CD4-positive, alpha-beta T cell treated with Interleukin-6 for 4 hours (primary cell): Measurements from ENCODE around the gene PBX2.
"Not testable (repeated sequence)": the region's sequence is repeated elsewhere in the genome, so short reads cannot be mapped to it uniquely, and the experiment has no call there.

ENCODE experiments used
- DNase-seq: peaks from one replicate; pipeline ENCODE4 v3.0.0-alpha.2; 2020; ENCODE audit warnings: mixed read lengths

Gene PBX2

GRCh38 chr6:32190054-32190851, at the start of gene PBX2:
Gene PBX2 (minus strand): TSS chr6:32190202. CDS start chr6:32189915, 287 bp downstream.
- peak; percentile 96 for DNase-seq

DNA sequence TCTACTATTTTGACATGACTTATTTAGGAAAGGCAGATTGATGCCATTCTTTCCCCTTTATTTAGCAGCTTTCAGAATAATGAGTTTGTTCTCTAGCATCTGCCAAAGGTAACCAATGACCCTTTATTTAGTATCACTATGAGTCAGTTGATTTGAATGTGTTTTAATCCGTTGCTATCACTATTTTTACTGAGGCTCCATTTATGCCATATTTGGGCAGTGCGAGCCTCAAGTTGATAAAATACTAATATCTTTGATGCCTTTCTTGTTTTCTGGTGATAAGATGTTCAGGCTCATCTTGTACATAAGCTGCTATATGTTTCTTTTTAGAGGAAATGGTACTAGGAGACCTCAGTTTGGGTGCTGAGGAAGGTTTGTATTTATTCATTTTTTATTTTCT, 49.5 kb upstream of the PBX2 start:
- DNase-seq: no peak

DNA sequence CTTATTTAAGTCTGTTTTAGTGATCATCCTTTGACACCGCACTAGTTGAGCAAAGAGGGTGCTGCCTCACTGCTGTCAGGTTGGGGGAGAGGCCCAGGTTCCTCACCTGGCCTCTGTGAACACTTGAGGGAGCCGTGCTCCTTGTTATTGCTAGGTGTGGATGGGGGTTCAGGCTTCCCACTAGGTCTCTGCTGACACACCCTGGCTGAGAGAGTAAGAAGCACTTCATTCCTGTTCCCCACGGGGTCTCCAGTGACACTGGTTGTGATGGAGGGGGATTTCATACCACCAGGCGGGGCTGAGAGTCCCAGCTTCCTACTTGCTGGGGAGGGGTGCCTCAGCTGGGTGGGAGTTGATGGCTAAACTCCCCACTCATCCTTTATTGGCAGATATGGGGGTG, 44.9 kb upstream of the PBX2 start:
- peak; percentile 12 for DNase-seq

- DNase-seq: no peak
These were observed 36.4 kb upstream of the PBX2 start for GRCh38 chr6:32226434-32226833.

DNA sequence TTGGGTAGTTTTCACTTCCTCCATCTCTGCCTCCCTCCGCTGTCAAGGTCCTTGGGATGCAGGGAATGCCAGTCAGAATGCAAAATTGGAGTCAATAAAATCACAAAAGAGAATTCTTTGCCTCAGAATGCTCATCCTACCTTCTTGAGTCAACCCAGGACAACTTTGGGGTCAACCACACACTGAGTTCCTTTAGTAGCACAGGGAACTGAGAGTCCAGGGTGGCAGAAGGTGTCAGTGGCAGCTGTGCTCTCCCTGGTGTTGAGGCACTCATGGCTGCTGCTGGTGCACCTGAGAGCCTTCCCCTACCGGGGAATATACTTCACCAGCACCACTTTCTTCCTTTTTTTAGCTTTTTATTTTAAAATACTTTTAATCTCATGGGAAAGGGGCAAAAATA, 34.7 kb upstream of the PBX2 start:
- no peak for DNase-seq

DNA sequence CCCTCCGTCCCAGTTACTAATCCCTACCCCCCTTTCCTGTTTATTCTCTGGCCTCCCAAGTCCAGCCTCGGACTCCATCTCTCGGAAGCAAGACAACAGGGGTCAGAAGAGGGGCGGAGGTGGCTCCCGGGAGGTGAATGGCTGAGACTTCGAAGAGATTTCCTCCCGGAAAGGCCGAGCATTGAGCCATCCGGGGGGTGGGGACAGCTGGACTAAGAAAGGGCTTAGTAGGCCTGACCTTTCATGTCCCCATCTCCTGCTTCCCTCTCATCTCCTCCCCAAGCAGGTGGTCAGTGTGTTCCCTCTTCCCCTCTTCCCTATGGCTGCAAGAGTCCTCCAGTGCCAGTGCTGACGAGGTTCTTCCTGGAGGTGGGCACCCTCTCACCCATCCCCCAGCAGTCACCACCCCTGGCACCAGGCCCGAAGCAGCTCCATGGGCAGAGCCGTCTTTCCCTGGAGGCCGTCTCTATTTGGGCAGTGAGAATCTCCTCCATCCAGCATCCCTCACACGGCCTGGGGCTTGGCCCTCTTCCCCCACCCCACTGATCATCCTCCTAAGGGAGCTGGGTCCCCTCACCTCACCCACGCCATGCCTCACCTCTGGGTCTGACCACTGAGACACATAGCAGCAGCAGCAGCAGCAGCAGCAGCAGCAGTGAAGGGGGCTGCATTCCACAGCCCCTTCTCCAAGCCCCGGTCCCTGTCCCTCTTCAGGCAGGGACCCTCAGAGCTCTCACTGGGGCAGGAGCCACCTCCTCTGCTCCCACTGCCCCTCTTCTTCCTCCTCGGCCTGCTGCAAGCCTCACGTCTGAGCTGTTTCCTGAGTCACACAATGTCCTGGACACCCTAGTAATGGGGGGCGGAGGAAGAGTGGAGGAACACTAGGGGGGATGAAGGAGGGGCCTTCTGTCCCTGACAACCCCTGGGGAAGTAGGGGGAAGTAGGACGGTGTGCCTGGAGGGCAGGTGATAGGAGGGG, 33.5 kb upstream of the PBX2 start, which contains the start of gene NOTCH4:
NOTCH4 (minus strand) TSS at position 810 of the 978 bp plus-strand sequence; CDS start at position 671, 139 bp downstream.
- no peak for DNase-seq

DNA sequence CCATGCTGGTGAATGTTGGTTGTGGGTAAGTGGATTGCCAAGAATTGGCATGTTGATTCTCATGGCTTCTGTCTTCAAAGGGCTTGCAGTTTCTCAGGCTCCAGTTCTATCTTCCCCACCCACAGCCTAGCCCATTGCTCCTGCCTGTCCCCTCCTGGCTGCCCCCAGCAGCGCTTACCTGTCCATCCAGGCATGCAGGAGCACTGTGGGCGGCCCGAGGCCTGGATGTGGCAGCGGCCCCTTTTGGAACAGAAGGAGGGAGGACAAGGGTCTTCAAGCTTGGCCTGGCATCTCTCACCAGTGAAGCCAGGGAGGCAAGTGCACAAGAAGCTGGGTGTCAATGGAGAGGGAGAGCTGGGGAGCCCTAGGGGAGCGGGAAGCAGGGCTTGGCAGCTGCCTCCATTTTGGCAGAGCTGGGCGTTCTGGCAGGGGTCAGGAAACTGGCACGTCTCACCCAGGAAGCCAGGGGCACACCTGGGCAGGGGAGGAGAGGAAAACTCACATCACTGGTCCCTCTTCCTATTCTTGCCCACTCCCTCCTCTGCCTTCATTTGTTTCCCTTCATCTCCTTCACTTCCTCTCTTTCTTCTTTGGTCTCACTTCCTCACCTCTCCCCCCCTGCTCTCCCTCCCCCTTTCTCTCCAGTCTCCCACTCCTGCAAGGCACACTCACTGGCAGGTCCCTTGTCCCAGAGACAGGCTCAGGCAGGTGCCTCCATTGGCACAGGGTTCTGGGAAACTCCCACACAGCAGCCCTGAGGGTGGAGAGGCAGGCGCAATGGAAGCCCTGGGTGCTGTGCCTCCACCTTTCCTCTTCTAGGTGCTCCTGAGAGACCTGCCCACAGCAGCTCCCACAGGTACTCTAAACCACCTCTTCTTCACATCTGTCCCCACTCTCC, 32.6 kb upstream of the PBX2 start:
- no peak for DNase-seq

- no peak for DNase-seq
These were observed 30.0 kb upstream of the PBX2 start for GRCh38 chr6:32220021-32220420.

GRCh38 chr6:32218167-32218566, 28.2 kb upstream of the PBX2 start:
- DNase-seq: no peak

GRCh38 chr6:32216998-32217397, 27.0 kb upstream of the PBX2 start:
- no peak for DNase-seq

DNA sequence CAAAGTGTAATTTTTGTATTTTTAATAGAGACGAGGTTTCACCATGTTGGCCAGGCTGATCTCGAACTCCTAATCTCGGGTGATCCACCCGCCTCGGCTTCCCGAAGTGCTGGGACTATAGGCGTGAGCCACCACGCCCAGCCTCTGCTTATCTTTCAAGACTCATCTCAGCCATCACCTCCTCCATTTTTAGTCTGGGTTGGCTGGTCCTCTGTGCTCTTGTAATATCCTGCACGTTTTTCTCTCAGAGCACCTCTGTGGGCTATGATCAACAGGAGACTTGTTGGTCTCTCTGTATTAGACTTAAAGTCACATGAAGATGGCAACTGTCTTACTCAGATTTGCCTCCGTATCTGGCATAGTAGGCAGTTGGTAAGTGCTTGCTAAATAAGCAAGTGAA, 26.3 kb upstream of the PBX2 start:
- DNase-seq: no peak

GRCh38 chr6:32215617-32216016, 25.6 kb upstream of the PBX2 start:
- DNase-seq: no peak

DNA sequence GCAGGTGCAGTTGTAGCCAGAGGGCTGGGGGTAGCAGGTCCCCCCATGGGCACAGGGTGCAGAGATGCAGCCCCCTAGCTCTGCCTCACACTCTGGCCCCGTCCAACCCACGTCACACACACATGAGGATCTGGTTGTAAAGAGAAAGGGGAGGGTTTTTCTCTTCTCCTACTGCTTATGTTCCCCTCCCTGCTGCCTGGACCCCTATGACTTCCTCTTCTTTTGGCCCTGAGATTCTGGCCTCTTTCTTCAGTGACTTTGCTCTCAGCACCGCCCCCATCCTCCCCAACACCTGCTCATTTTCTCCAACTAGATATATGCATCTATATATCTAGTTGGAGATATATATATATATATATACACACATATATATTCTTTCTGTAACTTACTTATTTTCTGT, 24.1 kb upstream of the PBX2 start:
- no peak for DNase-seq

GRCh38 chr6:32213649-32214048, 23.6 kb upstream of the PBX2 start:
- DNase-seq: no peak

DNA sequence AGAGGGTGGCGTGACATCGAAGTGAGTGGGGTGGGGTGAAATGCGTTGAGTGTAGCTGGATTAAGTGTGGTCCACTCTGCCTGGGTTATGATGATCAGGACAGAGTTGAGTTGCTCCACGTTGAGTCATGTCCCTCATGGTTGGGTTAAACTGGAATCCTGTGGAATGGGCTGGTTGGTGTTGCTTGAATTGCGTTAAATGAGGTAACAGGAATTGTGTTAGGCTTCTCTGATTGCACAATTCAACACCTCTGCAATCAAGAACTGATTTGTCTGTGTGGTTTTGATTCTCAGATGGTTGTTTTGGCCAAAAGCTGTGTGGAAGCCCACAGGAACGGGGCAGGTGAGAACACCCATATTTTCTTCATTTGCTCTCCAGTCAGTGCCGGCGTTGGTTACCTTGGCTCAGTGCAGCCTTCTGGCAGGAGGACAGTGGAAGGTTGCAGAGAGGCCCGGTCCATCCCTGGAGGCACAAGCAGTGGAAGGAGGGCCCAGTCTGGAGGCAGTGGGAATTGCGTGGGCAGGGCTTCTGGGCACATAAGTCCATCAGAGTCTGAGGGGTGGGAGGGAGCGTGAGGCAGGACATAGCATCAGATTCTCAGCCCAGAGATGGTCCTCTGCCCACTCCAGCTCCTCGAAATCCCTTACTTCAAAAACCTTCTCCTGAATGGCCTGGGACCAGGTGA, 22.2 kb upstream of the PBX2 start:
- no peak for DNase-seq

DNA sequence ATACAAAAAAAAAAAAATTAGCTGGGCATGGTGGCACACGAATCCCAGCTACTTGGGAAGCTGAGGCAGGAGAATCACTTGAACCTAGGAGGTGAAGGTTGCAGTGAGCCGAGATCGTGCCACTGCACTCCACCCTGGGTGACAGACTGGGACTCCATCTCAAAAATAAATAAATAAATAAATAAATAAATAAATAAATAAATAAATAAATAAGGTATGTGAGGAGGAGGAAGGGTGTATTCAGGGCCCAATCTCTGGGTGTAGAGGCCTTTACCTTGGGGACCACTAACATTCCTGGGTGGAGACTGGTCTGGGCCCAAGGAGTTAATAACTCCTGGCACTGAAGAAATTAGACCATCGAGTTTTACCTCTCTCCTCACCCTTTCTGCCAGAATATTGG, 21.4 kb upstream of the PBX2 start:
- not testable (repeated sequence) for DNase-seq

GRCh38 chr6:32210191-32210601, 20.2 kb upstream of the PBX2 start:
- DNase-seq: no peak

DNA sequence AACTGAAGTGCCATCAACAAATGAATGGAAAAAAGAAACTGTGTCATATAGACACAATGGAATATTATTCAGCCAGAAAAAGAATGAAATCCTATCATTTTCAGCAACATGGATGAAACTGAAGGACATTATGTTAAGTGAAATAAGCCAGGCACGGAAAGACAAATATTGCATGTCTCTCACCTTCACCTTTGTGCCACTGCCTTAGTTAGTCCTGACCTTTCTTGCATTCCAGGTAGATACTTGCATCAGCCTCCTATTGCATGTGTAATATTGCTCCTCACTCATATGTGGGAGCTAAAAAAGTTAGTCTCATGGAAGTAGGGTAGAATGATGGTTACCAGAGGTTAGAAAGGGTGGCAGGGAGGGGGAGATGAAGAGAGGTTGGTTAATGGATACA, 19.0 kb upstream of the PBX2 start:
- DNase-seq: no peak

- no peak for DNase-seq
These were observed 14.3 kb upstream of the PBX2 start for GRCh38 chr6:32204268-32204715.

- no peak for DNase-seq
These were observed 13.6 kb upstream of the PBX2 start for GRCh38 chr6:32203426-32204267.

GRCh38 chr6:32202186-32202585, 12.2 kb upstream of the PBX2 start:
- DNase-seq: no peak
